Nephron (organoid): Measurements from ENCODE around the gene NAXE.

ENCODE experiments used
- H3K27ac Mint-ChIP-seq, 3 experiments: 2 replicates each; pipeline ENCODE4 v1.8.0; 2020; ENCODE audit warnings: mixed read lengths in 3 of 3, mild to moderate bottlenecking in 2 of 3, moderate library complexity in 1 of 3
- H3K27me3 Mint-ChIP-seq: 2 replicates; pipeline ENCODE4 v1.8.0; 2021; ENCODE audit warnings: low read depth, mild to moderate bottlenecking, moderate library complexity, mixed read lengths
- H3K36me3 Mint-ChIP-seq: 2 replicates; pipeline ENCODE4 v1.8.0; 2020; ENCODE audit warnings: low read depth, mixed read lengths
- H3K4me1 Mint-ChIP-seq: 2 replicates; pipeline ENCODE4 v1.8.0; 2020; ENCODE audit warnings: mixed read lengths
- H3K4me3 Mint-ChIP-seq, 3 experiments: 2 replicates each; pipeline ENCODE4 v1.8.0; 2020; ENCODE audit warnings: mild to moderate bottlenecking in 3 of 3, mixed read lengths in 3 of 3, moderate library complexity in 2 of 3
- H3K9me3 Mint-ChIP-seq: 2 replicates; pipeline ENCODE4 v1.8.0; 2020; ENCODE audit warnings: mixed read lengths
- TF ChIP-seq, protein P1 (sequence below), 3 experiments: fragments of 200-600 bp; sonication (generic); IDR thresholded peaks; one replicate each; pipeline ENCODE4 v1.5.0; 2021; ENCODE audit warnings: antibody characterized with exemption in 3 of 3; ENCODE audit not compliant: unreplicated experiment in 3 of 3

Gene NAXE

DNA sequence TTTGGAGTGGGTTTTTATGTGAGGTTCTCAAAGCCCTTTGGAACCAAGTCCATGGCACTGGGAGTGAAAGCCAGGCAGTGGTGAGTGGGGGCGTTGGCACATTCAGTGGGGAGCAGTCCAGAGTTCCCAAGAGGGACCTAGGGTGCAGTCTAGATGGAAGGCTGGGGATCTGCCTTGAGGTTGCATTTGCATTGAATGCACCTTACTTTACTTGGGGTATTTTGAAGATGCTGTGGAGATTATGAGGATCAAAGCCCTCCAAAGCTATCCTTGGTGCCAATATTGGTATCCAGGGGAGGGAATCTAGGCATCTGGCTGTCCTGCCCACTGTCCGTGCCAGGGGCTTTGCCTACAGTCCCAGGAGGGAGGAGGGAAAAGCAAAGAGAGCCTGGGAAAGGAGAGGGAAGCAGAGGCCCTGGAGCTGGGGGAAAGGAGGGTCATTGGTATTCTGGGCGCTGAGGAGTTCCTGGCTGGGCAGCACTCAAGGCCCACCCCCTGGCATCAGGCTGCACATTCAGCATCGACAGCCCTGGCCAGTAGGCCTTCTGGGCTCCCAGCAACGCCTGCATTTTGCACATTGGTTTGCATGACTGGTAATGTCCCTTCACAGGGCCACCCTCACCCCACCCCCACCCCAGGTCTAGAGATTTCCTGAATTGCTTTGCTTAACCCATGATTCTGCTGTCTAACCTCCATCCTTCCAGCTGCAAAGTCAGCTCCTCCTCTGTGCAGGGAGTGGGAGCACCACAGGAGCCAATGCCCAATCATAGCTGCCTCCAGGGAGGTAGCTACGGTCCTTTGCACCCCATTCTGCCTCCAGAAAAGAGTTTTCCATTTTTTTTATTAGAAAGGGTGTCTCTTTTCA lies 49.5 kb downstream of the NAXE start:
- no peaks in the 10 kb centered on the region for H3K9me3 Mint-ChIP-seq
- H3K36me3 Mint-ChIP-seq: no peaks in the 10 kb centered on the region
- H3K4me1 Mint-ChIP-seq: peaks cover 29% of the 10 kb centered on the region
- TF ChIP-seq, protein P1, sequence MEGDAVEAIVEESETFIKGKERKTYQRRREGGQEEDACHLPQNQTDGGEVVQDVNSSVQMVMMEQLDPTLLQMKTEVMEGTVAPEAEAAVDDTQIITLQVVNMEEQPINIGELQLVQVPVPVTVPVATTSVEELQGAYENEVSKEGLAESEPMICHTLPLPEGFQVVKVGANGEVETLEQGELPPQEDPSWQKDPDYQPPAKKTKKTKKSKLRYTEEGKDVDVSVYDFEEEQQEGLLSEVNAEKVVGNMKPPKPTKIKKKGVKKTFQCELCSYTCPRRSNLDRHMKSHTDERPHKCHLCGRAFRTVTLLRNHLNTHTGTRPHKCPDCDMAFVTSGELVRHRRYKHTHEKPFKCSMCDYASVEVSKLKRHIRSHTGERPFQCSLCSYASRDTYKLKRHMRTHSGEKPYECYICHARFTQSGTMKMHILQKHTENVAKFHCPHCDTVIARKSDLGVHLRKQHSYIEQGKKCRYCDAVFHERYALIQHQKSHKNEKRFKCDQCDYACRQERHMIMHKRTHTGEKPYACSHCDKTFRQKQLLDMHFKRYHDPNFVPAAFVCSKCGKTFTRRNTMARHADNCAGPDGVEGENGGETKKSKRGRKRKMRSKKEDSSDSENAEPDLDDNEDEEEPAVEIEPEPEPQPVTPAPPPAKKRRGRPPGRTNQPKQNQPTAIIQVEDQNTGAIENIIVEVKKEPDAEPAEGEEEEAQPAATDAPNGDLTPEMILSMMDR (IDR thresholded peaks at IDR 0.05; ENCODE audit: unreplicated experiment in 3 of 3): no peak
- peaks cover 86% of the 10 kb centered on the region for H3K27me3 Mint-ChIP-seq
- H3K4me3 Mint-ChIP-seq: peak overlapping the region; percentile 64 to 84 (median 65)
- H3K27ac Mint-ChIP-seq: peak overlapping the region in 1 of 3 experiments; percentile 77

DNA sequence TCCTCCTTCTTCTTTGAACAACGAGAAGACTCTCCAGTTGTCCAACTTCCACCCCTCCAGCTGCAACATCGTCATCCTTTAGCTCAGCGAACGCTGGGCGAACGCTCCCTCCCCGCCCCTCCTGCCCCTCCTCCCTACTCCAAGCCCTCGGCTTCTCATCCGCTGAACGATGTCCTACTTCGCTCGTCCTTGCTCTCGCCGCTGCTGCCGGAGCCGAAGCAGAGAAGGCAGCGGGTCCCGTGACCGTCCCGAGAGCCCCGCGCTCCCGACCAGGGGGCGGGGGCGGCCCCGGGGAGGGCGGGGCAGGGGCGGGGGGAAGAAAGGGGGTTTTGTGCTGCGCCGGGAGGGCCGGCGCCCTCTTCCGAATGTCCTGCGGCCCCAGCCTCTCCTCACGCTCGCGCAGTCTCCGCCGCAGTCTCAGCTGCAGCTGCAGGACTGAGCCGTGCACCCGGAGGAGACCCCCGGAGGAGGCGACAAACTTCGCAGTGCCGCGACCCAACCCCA lies 50.2 kb downstream of the NAXE start, which contains the start of gene BCAN:
Gene BCAN, plus strand, starts transcription at position 357 of the 504 bp plus-strand sequence. CDS start 3,938 bp downstream, outside the sequence.
- H3K27ac Mint-ChIP-seq: peak within 1 kb of the TSS in 1 of 3 experiments; percentile 77
- peaks cover 86% of the 10 kb centered on the region for H3K27me3 Mint-ChIP-seq
- H3K36me3 Mint-ChIP-seq: no peaks in the 10 kb centered on the region
- TF ChIP-seq, protein P1 (IDR thresholded peaks at IDR 0.05; ENCODE audit: unreplicated experiment in 3 of 3): no peak
- peaks cover 29% of the 10 kb centered on the region for H3K4me1 Mint-ChIP-seq
- H3K4me3 Mint-ChIP-seq: peak within 1 kb of the TSS; percentile 70 to 84 (median 75)
- no peaks in the 10 kb centered on the region for H3K9me3 Mint-ChIP-seq

DNA sequence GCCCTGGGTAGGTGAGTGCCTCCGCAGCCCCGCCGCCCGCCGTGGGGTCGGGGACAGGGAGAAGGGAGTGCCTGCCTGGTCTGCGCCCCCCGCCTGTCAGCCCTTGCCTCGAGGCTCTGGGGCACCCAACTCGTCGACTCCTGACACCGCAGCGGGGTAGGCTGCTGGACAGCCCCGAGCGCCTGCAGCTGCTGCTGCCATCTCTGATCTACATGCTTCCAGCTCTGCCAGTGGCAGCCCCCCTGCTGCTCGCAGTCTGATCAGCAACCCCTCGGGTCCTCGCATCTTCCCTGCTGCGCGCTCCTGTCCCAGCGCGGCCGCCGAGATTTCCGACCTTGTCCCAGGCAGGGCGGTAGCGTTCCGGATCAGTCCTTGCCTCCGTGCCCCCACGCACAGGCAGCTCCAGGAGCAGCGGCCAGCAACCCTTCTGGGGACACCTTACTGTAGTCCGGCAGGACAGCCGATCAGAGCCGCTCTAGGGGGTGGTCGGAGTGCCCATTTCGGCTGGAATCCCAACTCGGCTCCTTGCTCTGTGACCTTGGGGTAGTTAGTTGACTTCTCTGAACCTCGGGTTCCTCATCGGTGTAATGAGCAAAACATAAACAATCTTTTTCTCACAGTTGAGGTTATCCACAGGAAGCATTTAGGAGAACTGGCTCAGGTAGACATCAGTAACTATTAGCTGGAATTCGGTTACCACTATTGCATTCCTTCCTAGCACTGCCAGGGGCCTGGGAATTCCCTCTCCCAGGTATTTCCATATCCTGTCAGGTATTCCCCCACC lies 50.9 kb downstream of the NAXE start:
- H3K36me3 Mint-ChIP-seq: no peaks in the 10 kb centered on the region
- H3K4me3 Mint-ChIP-seq: peak overlapping the region; percentile 70 to 84 (median 75)
- TF ChIP-seq, protein P1 (IDR thresholded peaks at IDR 0.05; ENCODE audit: unreplicated experiment in 3 of 3): no peak
- H3K27ac Mint-ChIP-seq: no peak overlapping the region
- H3K9me3 Mint-ChIP-seq: no peaks in the 10 kb centered on the region
- peaks cover 88% of the 10 kb centered on the region for H3K27me3 Mint-ChIP-seq
- peaks cover 29% of the 10 kb centered on the region for H3K4me1 Mint-ChIP-seq

DNA sequence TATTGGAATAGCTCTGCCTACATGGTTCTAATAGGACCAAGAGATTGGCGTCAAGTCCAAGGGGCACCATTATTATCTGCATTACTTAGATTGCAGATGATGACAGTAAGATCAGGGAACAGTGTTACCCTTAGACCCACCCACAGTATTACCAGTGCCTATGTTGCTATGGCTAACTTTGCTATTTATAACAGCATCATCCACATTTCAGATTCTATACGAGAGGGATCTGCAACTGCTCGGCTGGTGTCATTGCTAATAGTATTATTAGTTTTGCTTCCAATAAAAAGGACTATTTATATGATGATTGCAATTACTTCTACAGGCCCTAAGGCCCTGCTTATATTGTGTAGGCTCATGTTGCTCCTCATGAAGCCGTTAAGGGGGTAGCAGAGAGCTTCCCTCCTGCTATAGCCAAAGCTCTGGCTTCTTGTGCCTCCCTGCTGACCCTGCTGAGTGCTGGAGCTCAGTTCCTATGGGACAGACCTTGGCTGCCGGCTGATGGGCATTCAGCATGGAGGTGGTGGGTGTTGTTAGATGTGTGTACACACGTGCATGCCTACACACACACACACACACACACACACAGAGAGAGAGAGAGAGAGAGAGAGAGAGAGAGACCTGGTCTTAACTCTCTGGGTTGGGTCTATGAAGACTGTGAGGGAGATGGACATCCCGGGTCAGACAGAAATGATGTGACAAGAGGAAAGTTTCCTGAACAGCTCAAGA lies 51.6 kb downstream of the NAXE start:
- Mint-ChIP-seq H3K27ac (no peak overlapping the region), H3K36me3 (no peaks in the 10 kb centered on the region), H3K4me1 (peaks cover 25% of the 10 kb centered on the region), H3K27me3 (peaks cover 92% of the 10 kb centered on the region), H3K4me3 (peak overlapping the region; percentile 70 to 84 (median 75)), H3K9me3 (no peaks in the 10 kb centered on the region)
- TF ChIP-seq, protein P1 (IDR thresholded peaks at IDR 0.05; ENCODE audit: unreplicated experiment in 3 of 3): no peak

DNA sequence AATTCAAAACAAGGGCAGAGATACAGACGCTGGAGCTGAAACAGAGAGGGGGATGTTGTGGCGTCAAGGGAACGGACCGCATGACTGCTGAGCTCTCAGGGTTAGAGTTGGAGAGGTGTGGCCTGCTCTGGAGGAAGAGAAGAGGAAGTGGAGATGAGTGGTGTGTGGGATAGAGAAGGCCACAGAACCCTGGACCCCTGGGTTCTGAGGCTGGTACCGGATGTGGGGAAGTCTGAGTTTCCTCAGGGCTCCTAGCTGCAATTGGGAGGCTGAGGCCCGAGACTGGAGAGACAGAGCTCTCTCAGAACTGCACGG lies 52.2 kb downstream of the NAXE start:
- Mint-ChIP-seq H3K4me3 (no peak overlapping the region), H3K27me3 (peaks cover 92% of the 10 kb centered on the region), H3K27ac (no peak overlapping the region), H3K36me3 (no peaks in the 10 kb centered on the region), H3K4me1 (peaks cover 20% of the 10 kb centered on the region), H3K9me3 (no peaks in the 10 kb centered on the region)
- TF ChIP-seq, protein P1 (IDR thresholded peaks at IDR 0.05; ENCODE audit: unreplicated experiment in 3 of 3): no peak
